Endothelial cell (in vitro differentiated cells): ENCODE data around the gene JAG2. TPM values are rescaled to one million over a fixed set of nuclear protein-coding genes. Genes with fewer than 3 reads are reported as not detected.

ENCODE experiments used
- DNase-seq: peaks from one replicate; pipeline ENCODE4 v3.0.0; 2021; ENCODE audit warnings: low spot score
- H3K27ac Mint-ChIP-seq: one replicate; pipeline ENCODE4 v1.8.0; 2021; ENCODE audit warnings: mixed read lengths, inconsistent platforms; ENCODE audit not compliant: unreplicated experiment
- H3K27me3 Mint-ChIP-seq: one replicate; pipeline ENCODE4 v1.8.0; 2021; ENCODE audit warnings: mild to moderate bottlenecking, moderate library complexity, mixed read lengths, inconsistent platforms; ENCODE audit not compliant: unreplicated experiment
- H3K36me3 Mint-ChIP-seq: one replicate; pipeline ENCODE4 v1.8.0; 2021; ENCODE audit warnings: mild to moderate bottlenecking, low read depth, mixed read lengths, inconsistent platforms; ENCODE audit not compliant: unreplicated experiment
- H3K4me1 Mint-ChIP-seq: one replicate; pipeline ENCODE4 v1.8.0; 2021; ENCODE audit warnings: mild to moderate bottlenecking, mixed read lengths, inconsistent platforms; ENCODE audit not compliant: unreplicated experiment
- H3K4me3 Mint-ChIP-seq: one replicate; pipeline ENCODE4 v1.8.0; 2021; ENCODE audit warnings: mild to moderate bottlenecking, mixed read lengths, inconsistent platforms; ENCODE audit not compliant: unreplicated experiment
- H3K9me3 Mint-ChIP-seq: one replicate; pipeline ENCODE4 v1.8.0; 2021; ENCODE audit warnings: mixed read lengths, inconsistent platforms; ENCODE audit not compliant: unreplicated experiment
- CTCF ChIP-seq: fragments of 200-600 bp; sonication (generic); IDR thresholded peaks from one replicate; pipeline ENCODE4 v1.5.0; 2021; ENCODE audit warnings: antibody characterized with exemption; ENCODE audit not compliant: unreplicated experiment
- total RNA-seq: library from RNA; stranded (reverse); fragmentation: NEBNext Ultra II Directional; extraction: Animal tissue kit (Norgen Biotek cat#: 25700); gene quantifications from one replicate; pipeline ENCODE4 v1.2.1, GENCODE V29; 2021; ENCODE audit not compliant: unreplicated experiment

Gene JAG2
- total RNA-seq, 1 donor from 2014 or later: 280 TPM

- Mint-ChIP-seq H3K4me3 (no peak overlapping the region), H3K36me3 (no peaks in the 10 kb centered on the region), H3K4me1 (peaks cover 36% of the 10 kb centered on the region), H3K27ac (peak overlapping the region; percentile 74), H3K9me3 (no peaks in the 10 kb centered on the region), H3K27me3 (peaks cover 19% of the 10 kb centered on the region)
- TF ChIP-seq CTCF: no peak
- DNase-seq: no peak
Measured at GRCh38 chr14:105201156-105201924, 32.8 kb upstream of the JAG2 start.

- Mint-ChIP-seq H3K36me3 (no peaks in the 10 kb centered on the region), H3K27me3 (peaks cover 20% of the 10 kb centered on the region), H3K27ac (no peak overlapping the region), H3K9me3 (no peaks in the 10 kb centered on the region), H3K4me3 (peak overlapping the region; percentile 21), H3K4me1 (peaks cover 39% of the 10 kb centered on the region)
- DNase-seq: no peak
- TF ChIP-seq CTCF: no peak
Measured at GRCh38 chr14:105200641-105201040, 32.1 kb upstream of the JAG2 start.

GRCh38 chr14:105200074-105200473 lies 31.5 kb upstream of the JAG2 start:
- H3K27me3 Mint-ChIP-seq: peaks cover 23% of the 10 kb centered on the region
- DNase-seq: no peak
- H3K36me3 Mint-ChIP-seq: no peaks in the 10 kb centered on the region
- no peak for TF ChIP-seq CTCF
- no peak overlapping the region for H3K27ac Mint-ChIP-seq
- H3K9me3 Mint-ChIP-seq: no peaks in the 10 kb centered on the region
- peak overlapping the region; percentile 21 for H3K4me3 Mint-ChIP-seq
- H3K4me1 Mint-ChIP-seq: peaks cover 43% of the 10 kb centered on the region

DNA sequence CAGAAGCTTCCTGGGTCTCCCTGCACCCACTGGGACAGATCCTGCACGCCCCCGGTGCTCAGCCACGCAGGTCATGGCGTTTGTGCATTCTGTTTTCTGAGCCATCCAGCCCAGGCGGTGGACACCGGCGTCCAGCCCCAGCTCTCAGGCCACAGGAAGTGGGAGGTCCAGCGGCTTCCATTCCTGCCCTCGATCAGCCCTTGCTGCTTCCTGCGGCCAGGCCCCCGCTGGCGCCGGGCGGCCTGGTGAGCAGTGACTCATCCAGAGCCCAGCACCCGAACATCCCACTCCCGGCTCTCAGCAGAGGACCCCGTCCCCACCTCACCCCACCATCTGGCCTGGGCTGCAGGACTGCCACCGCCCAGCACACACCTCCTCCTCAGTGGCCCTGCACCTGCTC lies 30.5 kb upstream of the JAG2 start:
- peaks cover 30% of the 10 kb centered on the region for H3K27me3 Mint-ChIP-seq
- peaks cover 51% of the 10 kb centered on the region for H3K4me1 Mint-ChIP-seq
- no peaks in the 10 kb centered on the region for H3K9me3 Mint-ChIP-seq
- no peak for TF ChIP-seq CTCF
- H3K4me3 Mint-ChIP-seq: peak overlapping the region; percentile 73
- H3K27ac Mint-ChIP-seq: peak overlapping the region; percentile 84
- H3K36me3 Mint-ChIP-seq: no peaks in the 10 kb centered on the region
- no peak for DNase-seq

- peak; percentile 49 for TF ChIP-seq CTCF
- H3K4me1 Mint-ChIP-seq: peaks cover 56% of the 10 kb centered on the region
- no peaks in the 10 kb centered on the region for H3K36me3 Mint-ChIP-seq
- peak overlapping the region; percentile 84 for H3K27ac Mint-ChIP-seq
- H3K9me3 Mint-ChIP-seq: no peaks in the 10 kb centered on the region
- peak overlapping the region; percentile 73 for H3K4me3 Mint-ChIP-seq
- H3K27me3 Mint-ChIP-seq: peaks cover 32% of the 10 kb centered on the region
- no peak for DNase-seq
Measured at GRCh38 chr14:105198588-105198987, 30.0 kb upstream of the JAG2 start.
